ENCODE results near the gene VILL. TPM values are rescaled to one million over a fixed set of nuclear protein-coding genes. Genes with fewer than 3 reads are reported as not detected.

The VILL gene
- total RNA-seq, 2 experiments from 2014 or later = 13.2 to 23.5 TPM

DNA sequence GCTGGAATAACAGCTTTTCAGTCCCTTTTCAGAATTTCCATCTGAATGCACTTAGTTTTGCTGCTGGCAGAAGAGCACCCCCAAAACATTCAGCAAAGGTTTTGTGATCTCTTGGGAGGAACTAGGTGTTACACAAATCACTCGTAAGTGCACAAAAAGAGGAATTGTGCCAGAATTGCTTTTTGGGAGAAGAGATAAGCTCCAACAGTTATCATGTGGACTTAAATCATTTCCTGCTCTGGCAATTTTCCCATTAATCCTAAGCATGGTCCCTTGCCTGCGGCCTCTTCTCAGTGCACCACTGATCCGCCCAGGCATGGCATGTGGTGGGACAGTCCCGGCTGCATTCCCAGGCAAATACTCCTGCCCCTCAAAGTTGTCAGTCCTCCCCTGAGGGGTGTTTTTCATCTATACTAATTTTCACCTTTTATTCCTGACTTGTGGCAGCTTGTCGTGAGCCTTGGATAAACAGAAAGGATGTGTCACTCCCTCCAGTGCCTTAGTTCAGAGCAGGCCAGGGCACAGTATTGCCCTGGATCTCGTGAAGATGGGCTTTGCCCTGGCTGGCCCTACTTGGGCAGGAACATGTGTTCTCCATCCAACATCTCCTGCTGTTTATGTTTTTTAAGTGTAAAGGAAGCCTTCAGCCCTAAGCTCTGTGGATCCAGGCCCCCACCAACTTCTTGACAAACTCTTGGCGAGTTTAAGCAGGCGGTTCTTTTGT, 44.6 kb upstream of the VILL start:
- no peak overlapping the region for H3K4me2 ChIP-seq (ENCODE audit: low read length)
- no peaks in the 10 kb centered on the region for H3K79me2 ChIP-seq (ENCODE audit: insufficient read depth, low read depth, low read length)
- H3K9me2 ChIP-seq (ENCODE audit: insufficient read depth, low read length) = no peaks in the 10 kb centered on the region
- no peak for DNase-seq (ENCODE audit: low spot score)
- H3K36me3 ChIP-seq (ENCODE audit: insufficient read depth, low read length) = no peaks in the 10 kb centered on the region
- no TSS peak for BruUV-seq (replicated peaks)
- POLR2A ChIA-PET = no interaction called here
- no peaks in the 10 kb centered on the region for H3K9me3 ChIP-seq (ENCODE audit: low read length)
- H2AFZ ChIP-seq (ENCODE audit: low read length) = no peak overlapping the region
- no peaks in the 10 kb centered on the region for H3K4me1 ChIP-seq (ENCODE audit: insufficient read depth, low read length, poor library complexity, severe bottlenecking)
- CTCF ChIA-PET (ENCODE audit: unreplicated experiment) = interaction anchor here (0.8 kb wide), 1 partner anchor 51 kb away, joined by 3 read pairs; no protein-coding TSS in a partner anchor
- H3K4me3 ChIP-seq (ENCODE audit: low read depth, low read length, poor library complexity, severe bottlenecking) = no peak overlapping the region
- TF ChIP-seq EZH2phosphoT487 (IDR thresholded peaks at IDR 0.05; ENCODE audit: borderline replicate concordance, low read depth, low read length) = no peak
- TF ChIP-seq, protein P1, sequence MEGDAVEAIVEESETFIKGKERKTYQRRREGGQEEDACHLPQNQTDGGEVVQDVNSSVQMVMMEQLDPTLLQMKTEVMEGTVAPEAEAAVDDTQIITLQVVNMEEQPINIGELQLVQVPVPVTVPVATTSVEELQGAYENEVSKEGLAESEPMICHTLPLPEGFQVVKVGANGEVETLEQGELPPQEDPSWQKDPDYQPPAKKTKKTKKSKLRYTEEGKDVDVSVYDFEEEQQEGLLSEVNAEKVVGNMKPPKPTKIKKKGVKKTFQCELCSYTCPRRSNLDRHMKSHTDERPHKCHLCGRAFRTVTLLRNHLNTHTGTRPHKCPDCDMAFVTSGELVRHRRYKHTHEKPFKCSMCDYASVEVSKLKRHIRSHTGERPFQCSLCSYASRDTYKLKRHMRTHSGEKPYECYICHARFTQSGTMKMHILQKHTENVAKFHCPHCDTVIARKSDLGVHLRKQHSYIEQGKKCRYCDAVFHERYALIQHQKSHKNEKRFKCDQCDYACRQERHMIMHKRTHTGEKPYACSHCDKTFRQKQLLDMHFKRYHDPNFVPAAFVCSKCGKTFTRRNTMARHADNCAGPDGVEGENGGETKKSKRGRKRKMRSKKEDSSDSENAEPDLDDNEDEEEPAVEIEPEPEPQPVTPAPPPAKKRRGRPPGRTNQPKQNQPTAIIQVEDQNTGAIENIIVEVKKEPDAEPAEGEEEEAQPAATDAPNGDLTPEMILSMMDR (conservative IDR thresholded peaks at IDR 0.05; ENCODE audit: low read length) = no peak
- intact Hi-C loops (cut with micrococcal nuclease; ENCODE audit: unreplicated experiment) = no loop called here
- no peak overlapping the region for H3K27ac ChIP-seq (ENCODE audit: low read depth, low read length, poor library complexity, severe bottlenecking)
- H4K20me1 ChIP-seq (ENCODE audit: insufficient read depth, low read length) = no peaks in the 10 kb centered on the region

DNA sequence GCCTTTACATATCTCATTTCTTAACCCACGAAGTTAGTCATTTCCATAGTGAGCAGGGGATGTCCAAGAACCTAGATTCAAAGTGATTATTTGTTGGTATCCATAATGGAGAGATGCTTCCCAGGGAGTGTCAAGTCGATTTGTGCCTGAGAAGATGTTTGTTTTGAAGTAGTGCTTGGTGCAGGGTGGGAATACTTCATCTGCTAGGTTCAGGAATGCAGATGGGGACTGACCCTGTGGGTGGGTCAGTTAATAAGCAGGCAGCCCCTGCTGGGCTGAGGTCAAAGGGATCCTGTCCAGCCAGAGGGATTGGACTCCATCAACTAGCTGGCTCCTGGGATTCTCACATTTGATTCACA, 44.1 kb upstream of the VILL start:
- H3K9me3 ChIP-seq (ENCODE audit: low read length) = no peaks in the 10 kb centered on the region
- intact Hi-C loops (cut with micrococcal nuclease; ENCODE audit: unreplicated experiment) = no loop called here
- H3K36me3 ChIP-seq (ENCODE audit: insufficient read depth, low read length) = no peaks in the 10 kb centered on the region
- no peak for DNase-seq (ENCODE audit: low spot score)
- BruUV-seq (replicated peaks) = no TSS peak
- ChIA-PET CTCF (ENCODE audit: unreplicated experiment) (no interaction called here), POLR2A (no interaction called here)
- no peak overlapping the region for H2AFZ ChIP-seq (ENCODE audit: low read length)
- H3K79me2 ChIP-seq (ENCODE audit: insufficient read depth, low read depth, low read length) = no peaks in the 10 kb centered on the region
- no peak overlapping the region for H3K4me2 ChIP-seq (ENCODE audit: low read length)
- TF ChIP-seq, protein P1 (conservative IDR thresholded peaks at IDR 0.05; ENCODE audit: low read length) = no peak
- TF ChIP-seq EZH2phosphoT487 (IDR thresholded peaks at IDR 0.05; ENCODE audit: borderline replicate concordance, low read depth, low read length) = no peak
- no peaks in the 10 kb centered on the region for H3K9me2 ChIP-seq (ENCODE audit: insufficient read depth, low read length)
- H3K4me1 ChIP-seq (ENCODE audit: insufficient read depth, low read length, poor library complexity, severe bottlenecking) = no peaks in the 10 kb centered on the region
- no peak overlapping the region for H3K4me3 ChIP-seq (ENCODE audit: low read depth, low read length, poor library complexity, severe bottlenecking)
- no peaks in the 10 kb centered on the region for H4K20me1 ChIP-seq (ENCODE audit: insufficient read depth, low read length)
- H3K27ac ChIP-seq (ENCODE audit: low read depth, low read length, poor library complexity, severe bottlenecking) = no peak overlapping the region

DNA sequence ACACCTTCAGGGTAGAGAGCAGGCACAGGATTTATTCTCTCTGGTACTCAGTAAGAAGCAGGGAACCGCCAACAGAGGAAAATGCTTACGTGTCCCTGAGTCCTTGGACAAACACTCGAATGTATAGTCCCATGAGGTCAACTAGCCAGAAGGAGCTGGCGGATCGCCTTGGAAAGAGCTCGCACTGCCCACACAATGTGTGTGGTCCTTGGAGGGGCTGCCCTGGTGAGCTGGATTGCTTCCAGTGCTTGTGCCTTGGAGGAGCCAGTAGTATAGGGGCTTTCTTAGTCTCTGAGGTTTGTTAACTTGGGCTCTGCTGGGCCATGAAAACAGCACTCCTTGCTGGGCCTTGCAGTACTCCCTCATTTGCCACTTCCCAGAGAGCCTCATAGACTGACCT, 40.7 kb upstream of the VILL start:
- no peak for TF ChIP-seq EZH2phosphoT487 (IDR thresholded peaks at IDR 0.05; ENCODE audit: borderline replicate concordance, low read depth, low read length)
- TF ChIP-seq, protein P1 (conservative IDR thresholded peaks at IDR 0.05; ENCODE audit: low read length) = no peak
- Histone ChIP-seq H3K27ac (ENCODE audit: low read depth, low read length, poor library complexity, severe bottlenecking) (no peak overlapping the region), H3K9me2 (ENCODE audit: insufficient read depth, low read length) (no peaks in the 10 kb centered on the region), H4K20me1 (ENCODE audit: insufficient read depth, low read length) (no peaks in the 10 kb centered on the region), H3K4me3 (ENCODE audit: low read depth, low read length, poor library complexity, severe bottlenecking) (no peak overlapping the region), H3K79me2 (ENCODE audit: insufficient read depth, low read depth, low read length) (no peaks in the 10 kb centered on the region), H3K4me1 (ENCODE audit: insufficient read depth, low read length, poor library complexity, severe bottlenecking) (no peaks in the 10 kb centered on the region), H3K4me2 (ENCODE audit: low read length) (no peak overlapping the region), H3K9me3 (ENCODE audit: low read length) (no peaks in the 10 kb centered on the region), H2AFZ (ENCODE audit: low read length) (no peak overlapping the region), H3K36me3 (ENCODE audit: insufficient read depth, low read length) (no peaks in the 10 kb centered on the region)
- no peak for DNase-seq (ENCODE audit: low spot score)
- CTCF ChIA-PET (ENCODE audit: unreplicated experiment) = no interaction called here
- intact Hi-C loops (cut with micrococcal nuclease; ENCODE audit: unreplicated experiment) = no loop called here
- POLR2A ChIA-PET = interaction anchor here (1.0 to 1.3 kb wide), 2 partner anchors 9 to 11 kb away, joined by 3 to 4 read pairs; no protein-coding TSS in a partner anchor
- BruUV-seq (replicated peaks) = no TSS peak

Data from OCI-LY7 (cell line).